ENCODE results near the gene LDB1. TPM values are rescaled to one million over a fixed set of nuclear protein-coding genes. Genes with fewer than 3 reads are reported as not detected.
A peak's percentile ranks its signal among the peaks of the same experiment; 100 is the strongest.

LDB1 gene
- polyA plus RNA-seq, 5 donors = 135 to 186 (median 147) TPM

- DNase-seq = no peak
Measured at GRCh38 chr10:102140218-102140617, 20.1 kb upstream of the LDB1 start.

- no peak for DNase-seq
Measured at GRCh38 chr10:102139281-102140110, 19.3 kb upstream of the LDB1 start.

GRCh38 chr10:102135956-102136526 is 15.9 kb upstream of the LDB1 start:
- no peak for DNase-seq

- no peak for DNase-seq
Measured at GRCh38 chr10:102134416-102134815, 14.2 kb upstream of the LDB1 start.

GRCh38 chr10:102133373-102134195 is 13.4 kb upstream of the LDB1 start:
- DNase-seq = peak in 1 of 2 donors; percentile 68

GRCh38 chr10:102132563-102133372 is 12.6 kb upstream of the LDB1 start, which contains the start of gene PPRC1:
Gene PPRC1 (plus strand): TSS chr10:102133040. CDS start chr10:102133069, 29 bp downstream.
- DNase-seq = peak; percentile 98

GRCh38 chr10:102132193-102132562 is 12.0 kb upstream of the LDB1 start:
- no peak for DNase-seq

GRCh38 chr10:102131286-102132170 is 11.4 kb upstream of the LDB1 start:
- DNase-seq = no peak

GRCh38 chr10:102123223-102123622 is 3.1 kb upstream of the LDB1 start:
- DNase-seq = no peak

GRCh38 chr10:102122450-102122849 is 2.3 kb upstream of the LDB1 start:
- no peak for DNase-seq

- peak in 1 of 2 donors; percentile 54 for DNase-seq
Measured at GRCh38 chr10:102121739-102122372, 1.7 kb upstream of the LDB1 start.

GRCh38 chr10:102120991-102121738 is 997 bp upstream of the LDB1 start:
- DNase-seq = peak; percentile 87 to 93

- DNase-seq = no peak
Measured at GRCh38 chr10:102119417-102120141, 589 bp downstream of the LDB1 start.

- no peak for DNase-seq
Measured at GRCh38 chr10:102118867-102119266, 1.3 kb downstream of the LDB1 start.

- peak; percentile 89 to 90 for DNase-seq
Measured at GRCh38 chr10:102117391-102118159, 2.6 kb downstream of the LDB1 start.

GRCh38 chr10:102116656-102117055 is 3.5 kb downstream of the LDB1 start:
- DNase-seq = no peak

GRCh38 chr10:102115775-102116174 is 4.4 kb downstream of the LDB1 start:
- no peak for DNase-seq

Measured in right lung (tissue), 5 donors.